Measurements from ENCODE around the gene PKMYT1. TPM values are rescaled to one million over a fixed set of nuclear protein-coding genes. Genes with fewer than 3 reads are reported as not detected.

PKMYT1 gene
- total and polyA plus RNA-seq, 9 of the 15 experiments (the other 6 are each of a cell fraction or from before 2014, with no cell fraction given) = 8.7 to 201 (median 37.8) TPM

DNA sequence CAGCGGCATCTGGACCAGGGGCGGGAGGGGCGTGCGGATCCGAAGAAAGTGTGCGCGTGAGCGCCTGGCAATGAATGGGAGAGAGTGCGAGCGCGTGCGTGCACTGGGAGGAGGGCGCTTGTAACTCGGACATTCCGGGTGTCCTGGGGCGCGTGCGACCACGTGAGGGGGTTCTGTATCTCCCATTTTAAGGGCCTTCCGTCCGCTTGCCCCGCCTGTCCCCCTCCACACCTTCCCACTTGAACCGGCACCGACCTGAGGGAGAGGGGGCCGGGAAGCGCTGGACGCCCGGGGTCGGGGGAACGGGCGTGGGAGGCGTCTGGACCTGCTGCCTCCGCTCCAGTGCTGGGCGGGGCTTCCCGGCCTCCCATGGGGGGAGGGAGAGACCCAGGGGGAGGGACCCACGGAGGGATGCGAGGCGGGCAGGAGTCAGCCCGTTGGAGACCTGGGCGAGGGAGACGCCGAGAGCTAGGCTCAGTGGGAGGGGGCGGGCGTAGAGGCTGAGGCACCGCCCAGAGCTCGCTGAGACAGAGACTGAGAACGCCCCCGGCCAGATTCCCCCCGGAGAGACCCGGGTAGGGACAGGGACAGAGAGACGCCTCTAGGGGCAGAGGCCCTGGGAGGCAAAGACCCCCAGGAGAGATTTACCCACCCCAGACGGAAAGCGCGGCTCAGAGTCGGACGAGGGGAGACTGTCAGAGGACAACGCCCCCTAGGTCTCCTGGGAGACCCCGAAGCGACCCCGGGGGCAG is 16.3 kb downstream of the PKMYT1 start, which contains the start of gene KREMEN2 (continued):
- TF ChIP-seq RERE (CRISPR knock-in tag; IDR thresholded peaks at IDR 0.05; ENCODE audit: borderline replicate concordance) (no peak), NR3C1 (CRISPR knock-in tag; IDR thresholded peaks at IDR 0.05) (no peak), ERF (CRISPR knock-in tag; IDR thresholded peaks at IDR 0.05) (no peak), NELFE (IDR thresholded peaks at IDR 0.05; ENCODE audit: insufficient read depth, insufficient read length) (no peak), PHF8 (IDR thresholded peaks at IDR 0.05; ENCODE audit: borderline replicate concordance, low read length) (peak; percentile 40; the same call in 1 of the 2 replicates), ID3 (CRISPR knock-in tag; IDR thresholded peaks at IDR 0.05) (no peak), ID3 (tag; IDR thresholded peaks at IDR 0.05) (no peak), ZNF3 (CRISPR knock-in tag; IDR thresholded peaks at IDR 0.05) (no peak), GABPB2 (CRISPR knock-in tag; conservative IDR thresholded peaks at IDR 0.05) (no peak), POLR2H (tag; IDR thresholded peaks at IDR 0.05; ENCODE audit: low read depth) (no peak), ZNF324 (CRISPR knock-in tag; IDR thresholded peaks at IDR 0.05) (no peak), MEIS2 (IDR thresholded peaks at IDR 0.05; ENCODE audit: partially characterized antibody) (no peak), DIDO1 (tag; IDR thresholded peaks at IDR 0.05; ENCODE audit: low read depth) (no peak), RNF2 (IDR thresholded peaks at IDR 0.05) (no peak), SMARCE1 (IDR thresholded peaks at IDR 0.05) (no peak)
- TF ChIP-seq, protein P1, sequence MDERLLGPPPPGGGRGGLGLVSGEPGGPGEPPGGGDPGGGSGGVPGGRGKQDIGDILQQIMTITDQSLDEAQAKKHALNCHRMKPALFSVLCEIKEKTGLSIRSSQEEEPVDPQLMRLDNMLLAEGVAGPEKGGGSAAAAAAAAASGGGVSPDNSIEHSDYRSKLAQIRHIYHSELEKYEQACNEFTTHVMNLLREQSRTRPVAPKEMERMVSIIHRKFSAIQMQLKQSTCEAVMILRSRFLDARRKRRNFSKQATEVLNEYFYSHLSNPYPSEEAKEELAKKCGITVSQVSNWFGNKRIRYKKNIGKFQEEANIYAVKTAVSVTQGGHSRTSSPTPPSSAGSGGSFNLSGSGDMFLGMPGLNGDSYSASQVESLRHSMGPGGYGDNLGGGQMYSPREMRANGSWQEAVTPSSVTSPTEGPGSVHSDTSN (CRISPR knock-in tag; IDR thresholded peaks at IDR 0.05; ENCODE audit: low read depth) = no peak
- TF ChIP-seq, protein P1 (tag; conservative IDR thresholded peaks at IDR 0.05; ENCODE audit: low read depth) = no peak
- TF ChIP-seq, protein P2, sequence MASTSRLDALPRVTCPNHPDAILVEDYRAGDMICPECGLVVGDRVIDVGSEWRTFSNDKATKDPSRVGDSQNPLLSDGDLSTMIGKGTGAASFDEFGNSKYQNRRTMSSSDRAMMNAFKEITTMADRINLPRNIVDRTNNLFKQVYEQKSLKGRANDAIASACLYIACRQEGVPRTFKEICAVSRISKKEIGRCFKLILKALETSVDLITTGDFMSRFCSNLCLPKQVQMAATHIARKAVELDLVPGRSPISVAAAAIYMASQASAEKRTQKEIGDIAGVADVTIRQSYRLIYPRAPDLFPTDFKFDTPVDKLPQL (IDR thresholded peaks at IDR 0.05; ENCODE audit: extremely low read depth, insufficient read length) = no peak
- TF ChIP-seq, protein P3, sequence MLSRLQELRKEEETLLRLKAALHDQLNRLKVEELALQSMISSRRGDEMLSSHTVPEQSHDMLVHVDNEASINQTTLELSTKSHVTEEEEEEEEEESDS (CRISPR knock-in tag; IDR thresholded peaks at IDR 0.05) = no peak
